Right lobe of liver (tissue), 4 donors: ENCODE results near the gene TASOR2.

Experiments
- CTCF ChIP-seq, 4 donors: fragments of 200-600 bp in 3 of 4; fragments of 450-650 bp in 1 of 4; IDR thresholded peaks; one replicate each; pipeline versions ENCODE4 v1.5.1 to v1.8.0; 2016 to 2022; ENCODE audit warnings: antibody characterized with exemption in 4 of 4, mild to moderate bottlenecking in 2 of 4
- POLR2A ChIP-seq: fragments of 450-650 bp; IDR thresholded peaks from one replicate; pipeline ENCODE4 v1.6.1; 2017; ENCODE audit warnings: antibody characterized with exemption, mild to moderate bottlenecking
- donor health status: DM: no; HTN: no; CAD: no.
- donor health status: DM: no; HTN: no; CAD: no.
- donor health status: DM: no; HTN: yes; CAD: no.

- no peak for TF ChIP-seq CTCF (IDR thresholded peaks at IDR 0.05)
- no peak for TF ChIP-seq POLR2A
Observed at GRCh38 chr10:5640036-5640435, 44.6 kb upstream of the TASOR2 start.
